Measurements from ENCODE around the gene WDFY4.

- TF ChIP-seq CTCF (IDR thresholded peaks at IDR 0.05) (no peak), POLR2A (IDR thresholded peaks at IDR 0.05) (no peak)
Observed at GRCh38 chr10:48779077-48779476, 94.4 kb downstream of the WDFY4 start.
